ENCODE results near the gene TAS2R50.

DNA sequence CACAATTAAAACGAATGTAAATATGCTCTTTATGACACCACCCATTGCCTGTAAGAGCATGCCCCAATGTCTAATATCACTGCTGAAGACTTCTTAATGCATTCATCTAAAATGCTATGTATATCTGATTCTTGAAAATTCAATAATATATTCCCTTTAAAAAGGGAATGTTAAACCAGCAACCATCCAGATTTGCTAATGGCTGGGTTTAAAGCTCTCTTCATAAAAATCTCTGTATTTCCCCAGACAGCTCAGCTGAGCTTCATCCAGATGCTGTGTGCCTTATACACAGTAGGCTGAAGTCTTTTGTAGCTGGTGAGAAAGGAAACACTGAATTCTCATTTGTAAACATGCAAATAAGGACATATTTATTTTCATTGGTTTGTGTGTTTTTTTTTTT is 47.5 kb downstream of the TAS2R50 start, which contains the start of gene TAS2R14:
- TF ChIP-seq POLR2AphosphoS5 (IDR thresholded peaks at IDR 0.05; ENCODE audit: low read depth, low read length) = no peak
- TF ChIP-seq TCF7L2 (IDR thresholded peaks at IDR 0.05; ENCODE audit: low read depth, low read length) = no peak
- TF ChIP-seq, protein P1, sequence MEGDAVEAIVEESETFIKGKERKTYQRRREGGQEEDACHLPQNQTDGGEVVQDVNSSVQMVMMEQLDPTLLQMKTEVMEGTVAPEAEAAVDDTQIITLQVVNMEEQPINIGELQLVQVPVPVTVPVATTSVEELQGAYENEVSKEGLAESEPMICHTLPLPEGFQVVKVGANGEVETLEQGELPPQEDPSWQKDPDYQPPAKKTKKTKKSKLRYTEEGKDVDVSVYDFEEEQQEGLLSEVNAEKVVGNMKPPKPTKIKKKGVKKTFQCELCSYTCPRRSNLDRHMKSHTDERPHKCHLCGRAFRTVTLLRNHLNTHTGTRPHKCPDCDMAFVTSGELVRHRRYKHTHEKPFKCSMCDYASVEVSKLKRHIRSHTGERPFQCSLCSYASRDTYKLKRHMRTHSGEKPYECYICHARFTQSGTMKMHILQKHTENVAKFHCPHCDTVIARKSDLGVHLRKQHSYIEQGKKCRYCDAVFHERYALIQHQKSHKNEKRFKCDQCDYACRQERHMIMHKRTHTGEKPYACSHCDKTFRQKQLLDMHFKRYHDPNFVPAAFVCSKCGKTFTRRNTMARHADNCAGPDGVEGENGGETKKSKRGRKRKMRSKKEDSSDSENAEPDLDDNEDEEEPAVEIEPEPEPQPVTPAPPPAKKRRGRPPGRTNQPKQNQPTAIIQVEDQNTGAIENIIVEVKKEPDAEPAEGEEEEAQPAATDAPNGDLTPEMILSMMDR (IDR thresholded peaks at IDR 0.05) = no peak
- no peak for TF ChIP-seq SIN3A (IDR thresholded peaks at IDR 0.05; ENCODE audit: borderline replicate concordance, insufficient read depth, low read depth, low read length)
- TF ChIP-seq, protein P2, sequence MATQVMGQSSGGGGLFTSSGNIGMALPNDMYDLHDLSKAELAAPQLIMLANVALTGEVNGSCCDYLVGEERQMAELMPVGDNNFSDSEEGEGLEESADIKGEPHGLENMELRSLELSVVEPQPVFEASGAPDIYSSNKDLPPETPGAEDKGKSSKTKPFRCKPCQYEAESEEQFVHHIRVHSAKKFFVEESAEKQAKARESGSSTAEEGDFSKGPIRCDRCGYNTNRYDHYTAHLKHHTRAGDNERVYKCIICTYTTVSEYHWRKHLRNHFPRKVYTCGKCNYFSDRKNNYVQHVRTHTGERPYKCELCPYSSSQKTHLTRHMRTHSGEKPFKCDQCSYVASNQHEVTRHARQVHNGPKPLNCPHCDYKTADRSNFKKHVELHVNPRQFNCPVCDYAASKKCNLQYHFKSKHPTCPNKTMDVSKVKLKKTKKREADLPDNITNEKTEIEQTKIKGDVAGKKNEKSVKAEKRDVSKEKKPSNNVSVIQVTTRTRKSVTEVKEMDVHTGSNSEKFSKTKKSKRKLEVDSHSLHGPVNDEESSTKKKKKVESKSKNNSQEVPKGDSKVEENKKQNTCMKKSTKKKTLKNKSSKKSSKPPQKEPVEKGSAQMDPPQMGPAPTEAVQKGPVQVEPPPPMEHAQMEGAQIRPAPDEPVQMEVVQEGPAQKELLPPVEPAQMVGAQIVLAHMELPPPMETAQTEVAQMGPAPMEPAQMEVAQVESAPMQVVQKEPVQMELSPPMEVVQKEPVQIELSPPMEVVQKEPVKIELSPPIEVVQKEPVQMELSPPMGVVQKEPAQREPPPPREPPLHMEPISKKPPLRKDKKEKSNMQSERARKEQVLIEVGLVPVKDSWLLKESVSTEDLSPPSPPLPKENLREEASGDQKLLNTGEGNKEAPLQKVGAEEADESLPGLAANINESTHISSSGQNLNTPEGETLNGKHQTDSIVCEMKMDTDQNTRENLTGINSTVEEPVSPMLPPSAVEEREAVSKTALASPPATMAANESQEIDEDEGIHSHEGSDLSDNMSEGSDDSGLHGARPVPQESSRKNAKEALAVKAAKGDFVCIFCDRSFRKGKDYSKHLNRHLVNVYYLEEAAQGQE (IDR thresholded peaks at IDR 0.05; ENCODE audit: insufficient read depth in 1 of 2, low read depth in 2 of 2, low read length in 1 of 2) = no peak
